AG09309 (cell line): Measurements from ENCODE around the gene C10orf105.

Experiments used
- DNase-seq: peaks from one replicate; pipeline ENCODE4 v3.0.0-alpha.2; 2010; ENCODE audit warnings: low read depth
- H3K4me3 ChIP-seq: 2 replicates; pipeline ENCODE4 v1.5.1; 2011; ENCODE audit warnings: mild to moderate bottlenecking, low read depth, low read length, moderate library complexity; ENCODE audit not compliant: control insufficient read depth
- CTCF ChIP-seq: IDR thresholded peaks from 2 replicates; pipeline ENCODE4 v1.5.1; 2011; ENCODE audit warnings: mild to moderate bottlenecking, low read depth, low read length, inconsistent platforms; ENCODE audit not compliant: insufficient read depth, control insufficient read depth; ENCODE audit errors: missing control alignments

Gene C10orf105

GRCh38 chr10:71727105-71727737, 7.6 kb upstream of the C10orf105 start:
- DNase-seq: no peak
- TF ChIP-seq CTCF: no peak
- H3K4me3 ChIP-seq: no peak overlapping the region

- DNase-seq: no peak
- no peak for TF ChIP-seq CTCF
- no peak overlapping the region for H3K4me3 ChIP-seq
These were observed 7.1 kb upstream of the C10orf105 start for GRCh38 chr10:71726580-71727104.

- TF ChIP-seq CTCF: peak; percentile 54
- DNase-seq: no peak
- H3K4me3 ChIP-seq: no peak overlapping the region
These were observed 6.5 kb upstream of the C10orf105 start for GRCh38 chr10:71725998-71726579.

- H3K4me3 ChIP-seq: no peak overlapping the region
- peak; percentile 2 for TF ChIP-seq CTCF
- DNase-seq: no peak
These were observed 5.7 kb upstream of the C10orf105 start for GRCh38 chr10:71725249-71725648.

- no peak overlapping the region for H3K4me3 ChIP-seq
- TF ChIP-seq CTCF: no peak
- DNase-seq: no peak
These were observed 5.0 kb upstream of the C10orf105 start for GRCh38 chr10:71724539-71724938.

GRCh38 chr10:71723311-71723710, 3.7 kb upstream of the C10orf105 start:
- no peak overlapping the region for H3K4me3 ChIP-seq
- no peak for DNase-seq
- no peak for TF ChIP-seq CTCF
